VCaP (cell line): ENCODE data around the gene PLD3.

ENCODE experiments used
- H3K27ac ChIP-seq: fragments of 450-650 bp; 2 replicates; pipeline ENCODE4 v1.5.1; 2017
- CTCF ChIP-seq: fragments of 450-650 bp; conservative IDR thresholded peaks from 2 replicates; pipeline ENCODE4 v1.5.1; 2017; ENCODE audit warnings: mild to moderate bottlenecking, moderate library complexity

Gene PLD3

GRCh38 chr19:40312533-40312932 is 36.0 kb upstream of the PLD3 start:
- no peak overlapping the region for H3K27ac ChIP-seq
- no peak for TF ChIP-seq CTCF

GRCh38 chr19:40313229-40313983 is 35.1 kb upstream of the PLD3 start:
- no peak overlapping the region for H3K27ac ChIP-seq
- no peak for TF ChIP-seq CTCF

- no peak for TF ChIP-seq CTCF
- H3K27ac ChIP-seq, result no peak overlapping the region
Measured at GRCh38 chr19:40314656-40315055, 33.8 kb upstream of the PLD3 start.

DNA sequence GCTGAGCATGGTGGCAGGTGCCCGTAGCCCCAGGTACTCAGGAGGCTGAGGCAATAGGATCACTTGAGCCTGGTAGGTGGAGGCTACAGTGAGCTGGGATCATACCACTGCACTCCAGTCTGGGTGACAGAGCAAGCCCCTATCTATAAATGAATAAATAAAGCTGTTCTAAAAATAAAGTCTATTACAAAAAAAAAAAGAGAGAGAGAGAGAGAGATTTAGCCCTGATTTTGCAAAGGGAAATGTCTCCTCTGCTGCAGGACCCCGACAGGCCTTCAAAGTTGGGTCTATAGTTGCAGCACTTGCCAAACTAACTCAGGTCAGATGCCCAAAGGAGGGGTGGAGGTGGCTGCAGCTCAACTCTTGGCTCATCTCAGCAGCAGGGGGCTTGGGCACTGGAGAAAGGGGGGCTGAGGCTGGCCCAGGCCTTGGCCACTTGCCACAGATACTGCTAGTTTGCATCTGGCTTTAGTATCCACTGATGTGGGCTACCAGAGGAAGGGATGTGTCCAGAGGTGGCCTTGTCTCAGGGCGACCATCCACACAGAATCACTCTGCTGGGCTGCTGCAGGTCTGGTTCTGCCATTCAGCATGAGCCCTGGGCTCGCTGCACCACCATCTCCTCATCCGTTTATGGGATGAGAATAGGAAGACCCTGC is 32.6 kb upstream of the PLD3 start:
- no peak for TF ChIP-seq CTCF
- H3K27ac ChIP-seq, result no peak overlapping the region

DNA sequence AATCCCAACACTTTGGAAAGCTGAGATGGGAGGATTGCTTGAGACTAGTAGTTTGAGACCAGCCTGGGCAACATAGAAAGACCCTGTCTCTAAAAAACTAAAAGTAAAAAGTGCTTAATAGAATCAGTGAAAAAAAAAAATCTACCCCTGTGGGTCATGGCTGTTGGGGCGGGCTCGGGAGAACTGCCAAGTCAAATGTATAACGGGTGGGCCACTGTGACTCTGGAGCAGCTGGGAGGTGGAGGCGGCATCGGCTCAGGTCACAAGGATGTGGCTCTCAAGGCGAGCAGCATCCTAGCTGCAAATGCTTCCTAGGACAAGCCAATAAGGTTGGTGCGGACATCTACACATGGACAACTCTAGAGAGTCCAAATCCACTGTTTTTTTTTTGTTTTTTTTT is 31.2 kb upstream of the PLD3 start:
- H3K27ac ChIP-seq, result no peak overlapping the region
- no peak for TF ChIP-seq CTCF

GRCh38 chr19:40320558-40320935 is 27.9 kb upstream of the PLD3 start:
- no peak for TF ChIP-seq CTCF
- no peak overlapping the region for H3K27ac ChIP-seq

DNA sequence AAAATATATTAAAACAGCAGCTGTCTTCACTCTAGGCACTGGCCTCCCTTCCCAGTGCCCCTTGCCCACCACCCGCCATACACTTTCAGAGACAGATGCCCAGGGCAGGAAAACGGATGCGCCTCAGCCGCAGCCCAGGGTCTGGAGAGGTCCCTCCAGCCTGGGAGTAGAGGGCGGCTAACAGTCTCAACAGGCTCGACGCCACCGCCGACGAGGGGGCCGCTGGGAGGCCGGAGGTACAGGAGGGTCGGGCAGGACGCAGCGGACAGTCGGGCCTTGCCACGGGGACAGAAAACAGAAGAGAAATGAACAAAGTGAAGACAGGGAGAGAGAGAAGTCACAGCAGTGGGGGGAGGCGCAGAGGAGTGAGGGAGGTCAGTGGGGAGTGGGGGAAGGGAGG is 27.4 kb upstream of the PLD3 start:
- no peak overlapping the region for H3K27ac ChIP-seq
- no peak for TF ChIP-seq CTCF
